ENCODE results near the gene GJB2. TPM values are rescaled to one million over a fixed set of nuclear protein-coding genes. Genes with fewer than 3 reads are reported as not detected.

Gene GJB2
- total RNA-seq, 1 donor from 2014 or later, result not detected

DNA sequence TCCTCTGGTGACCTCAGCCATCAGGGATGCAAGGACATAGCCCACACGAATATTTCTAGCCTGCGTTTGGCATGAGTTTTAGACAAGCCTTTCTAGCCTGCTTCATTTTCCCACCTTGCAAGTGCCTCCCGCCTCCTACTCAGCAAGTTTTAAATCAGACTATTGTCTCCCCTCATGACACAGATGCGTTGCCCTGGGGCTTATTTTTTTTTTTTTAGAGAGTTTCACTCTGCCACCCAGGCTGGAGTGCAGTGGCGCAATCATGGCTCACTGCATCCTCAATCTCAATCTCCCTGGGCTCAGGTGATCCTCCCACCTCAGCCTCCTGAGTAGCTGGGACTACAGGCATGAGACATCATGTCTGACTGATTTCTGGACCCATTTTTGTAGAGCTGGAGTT, 14.6 kb downstream of the GJB2 start:
- H3K36me3 Mint-ChIP-seq (ENCODE audit: low read depth), result no peaks in the 10 kb centered on the region
- no peak for DNase-seq (ENCODE audit: low read depth, low spot score)
- H3K4me1 Mint-ChIP-seq, result peaks cover 20% of the 10 kb centered on the region
- no peak overlapping the region for H3K4me3 Mint-ChIP-seq
- no peaks in the 10 kb centered on the region for H3K9me3 Mint-ChIP-seq
- H3K27ac Mint-ChIP-seq (ENCODE audit: unreplicated experiment), result no peak overlapping the region
- peaks cover 37% of the 10 kb centered on the region for H3K27me3 Mint-ChIP-seq (ENCODE audit: low read depth)
- TF ChIP-seq, protein P1, sequence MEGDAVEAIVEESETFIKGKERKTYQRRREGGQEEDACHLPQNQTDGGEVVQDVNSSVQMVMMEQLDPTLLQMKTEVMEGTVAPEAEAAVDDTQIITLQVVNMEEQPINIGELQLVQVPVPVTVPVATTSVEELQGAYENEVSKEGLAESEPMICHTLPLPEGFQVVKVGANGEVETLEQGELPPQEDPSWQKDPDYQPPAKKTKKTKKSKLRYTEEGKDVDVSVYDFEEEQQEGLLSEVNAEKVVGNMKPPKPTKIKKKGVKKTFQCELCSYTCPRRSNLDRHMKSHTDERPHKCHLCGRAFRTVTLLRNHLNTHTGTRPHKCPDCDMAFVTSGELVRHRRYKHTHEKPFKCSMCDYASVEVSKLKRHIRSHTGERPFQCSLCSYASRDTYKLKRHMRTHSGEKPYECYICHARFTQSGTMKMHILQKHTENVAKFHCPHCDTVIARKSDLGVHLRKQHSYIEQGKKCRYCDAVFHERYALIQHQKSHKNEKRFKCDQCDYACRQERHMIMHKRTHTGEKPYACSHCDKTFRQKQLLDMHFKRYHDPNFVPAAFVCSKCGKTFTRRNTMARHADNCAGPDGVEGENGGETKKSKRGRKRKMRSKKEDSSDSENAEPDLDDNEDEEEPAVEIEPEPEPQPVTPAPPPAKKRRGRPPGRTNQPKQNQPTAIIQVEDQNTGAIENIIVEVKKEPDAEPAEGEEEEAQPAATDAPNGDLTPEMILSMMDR (conservative IDR thresholded peaks at IDR 0.05), result no peak

DNA sequence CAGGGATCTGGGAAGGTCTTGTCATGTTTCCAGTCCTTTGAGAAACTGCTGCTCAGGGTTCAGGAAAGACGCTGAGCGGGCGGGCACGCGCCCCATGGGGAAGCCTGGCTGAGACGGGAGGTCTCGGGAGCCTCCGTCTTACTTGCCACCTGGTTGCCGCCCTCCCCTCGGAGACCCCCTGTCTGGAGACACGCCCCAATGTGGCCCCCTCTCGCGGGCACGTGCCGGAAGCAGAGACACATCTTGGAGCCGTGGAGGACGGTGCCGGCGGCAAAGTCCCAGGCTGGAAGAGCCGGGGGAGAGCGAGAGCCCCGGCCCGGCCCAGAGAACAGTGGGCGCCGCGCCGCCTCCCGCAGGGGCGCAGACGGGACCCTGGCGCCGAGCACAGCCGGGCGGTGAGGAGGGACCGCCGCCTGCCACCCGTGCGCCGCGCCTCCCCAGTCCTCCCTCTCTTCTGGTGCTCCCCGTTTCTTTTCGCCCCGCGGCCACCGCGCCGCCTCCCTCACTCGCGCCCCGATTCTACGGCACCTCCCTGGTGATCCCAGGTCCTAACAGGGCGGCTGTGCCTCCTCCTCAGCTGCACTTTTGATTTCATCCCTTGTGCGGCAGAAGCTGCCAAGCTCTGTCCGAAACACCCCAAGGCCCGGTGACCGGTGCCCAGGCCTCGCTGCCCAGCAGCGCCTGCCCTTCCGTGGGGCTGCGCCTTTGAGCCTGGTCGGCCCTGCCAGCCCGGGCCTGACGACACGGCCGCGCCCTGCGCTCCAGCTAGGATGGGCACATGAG, 15.5 kb downstream of the GJB2 start:
- no peak overlapping the region for H3K4me3 Mint-ChIP-seq
- H3K4me1 Mint-ChIP-seq, result peaks cover 19% of the 10 kb centered on the region
- peaks cover 41% of the 10 kb centered on the region for H3K27me3 Mint-ChIP-seq (ENCODE audit: low read depth)
- H3K36me3 Mint-ChIP-seq (ENCODE audit: low read depth), result no peaks in the 10 kb centered on the region
- H3K9me3 Mint-ChIP-seq, result no peaks in the 10 kb centered on the region
- DNase-seq (ENCODE audit: low read depth, low spot score), result no peak
- TF ChIP-seq, protein P1 (conservative IDR thresholded peaks at IDR 0.05), result no peak
- H3K27ac Mint-ChIP-seq (ENCODE audit: unreplicated experiment), result no peak overlapping the region

DNA sequence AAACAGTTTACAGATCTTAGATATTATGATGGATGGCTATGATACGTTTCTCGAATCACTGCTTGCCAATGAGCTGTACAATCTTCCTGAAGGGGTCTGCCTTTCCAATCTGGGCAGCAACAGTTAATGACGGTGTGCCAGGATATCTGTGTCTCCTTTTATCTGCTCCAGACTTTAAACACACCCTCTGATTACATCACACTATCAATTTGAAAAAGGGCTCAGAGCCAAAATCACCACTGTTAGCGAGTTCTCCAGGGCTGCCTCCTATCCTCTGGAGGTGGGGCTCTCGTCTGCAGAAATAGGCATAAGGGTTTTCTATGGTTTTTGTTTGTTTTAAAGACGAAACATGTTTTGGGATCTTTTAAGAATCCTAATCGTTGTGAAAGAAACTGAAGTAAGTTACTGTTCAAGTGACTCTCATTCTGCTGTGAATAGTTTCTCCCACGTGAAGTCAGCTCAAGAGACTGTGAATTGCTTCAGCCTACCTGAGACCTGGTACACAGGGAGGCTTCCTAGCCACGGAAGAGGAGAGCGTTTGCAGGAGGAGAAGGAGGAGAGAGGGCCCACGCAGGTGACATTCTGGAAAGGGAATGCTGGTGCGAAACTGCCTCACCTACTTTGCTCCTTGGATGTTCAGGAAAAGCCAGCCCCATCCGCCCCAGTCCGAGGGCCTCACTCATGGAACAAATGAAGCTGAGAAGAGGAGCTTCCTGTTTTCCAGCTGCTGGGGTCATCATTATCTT, 16.7 kb downstream of the GJB2 start:
- H3K27ac Mint-ChIP-seq (ENCODE audit: unreplicated experiment), result no peak overlapping the region
- TF ChIP-seq, protein P1 (conservative IDR thresholded peaks at IDR 0.05), result no peak
- DNase-seq (ENCODE audit: low read depth, low spot score), result no peak
- H3K9me3 Mint-ChIP-seq, result no peaks in the 10 kb centered on the region
- peaks cover 45% of the 10 kb centered on the region for H3K27me3 Mint-ChIP-seq (ENCODE audit: low read depth)
- H3K4me1 Mint-ChIP-seq, result peaks cover 17% of the 10 kb centered on the region
- H3K4me3 Mint-ChIP-seq, result no peak overlapping the region
- no peaks in the 10 kb centered on the region for H3K36me3 Mint-ChIP-seq (ENCODE audit: low read depth)

DNA sequence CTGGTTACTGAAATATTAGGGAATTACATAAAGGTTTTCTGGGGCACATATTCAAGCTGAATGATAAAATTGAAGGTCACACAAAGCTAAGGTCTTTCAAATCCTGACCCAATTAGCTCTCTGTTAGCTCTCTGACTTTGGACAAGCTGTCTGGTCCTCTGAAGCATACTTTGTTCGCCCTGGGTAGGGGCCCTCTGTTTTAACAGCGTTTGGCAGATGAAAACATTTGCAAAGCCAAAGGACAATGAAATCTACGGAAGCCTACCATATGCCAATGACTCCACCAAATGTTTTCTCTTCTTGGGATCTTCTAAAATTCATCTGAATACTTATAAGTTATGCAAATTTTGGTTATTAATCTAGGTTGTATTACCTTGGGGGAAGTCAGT, 17.3 kb downstream of the GJB2 start:
- Mint-ChIP-seq H3K27ac (ENCODE audit: unreplicated experiment) (no peak overlapping the region), H3K9me3 (no peaks in the 10 kb centered on the region), H3K36me3 (ENCODE audit: low read depth) (no peaks in the 10 kb centered on the region), H3K4me1 (peaks cover 17% of the 10 kb centered on the region), H3K4me3 (no peak overlapping the region), H3K27me3 (ENCODE audit: low read depth) (peaks cover 51% of the 10 kb centered on the region)
- no peak for DNase-seq (ENCODE audit: low read depth, low spot score)
- TF ChIP-seq, protein P1 (conservative IDR thresholded peaks at IDR 0.05), result no peak

DNA sequence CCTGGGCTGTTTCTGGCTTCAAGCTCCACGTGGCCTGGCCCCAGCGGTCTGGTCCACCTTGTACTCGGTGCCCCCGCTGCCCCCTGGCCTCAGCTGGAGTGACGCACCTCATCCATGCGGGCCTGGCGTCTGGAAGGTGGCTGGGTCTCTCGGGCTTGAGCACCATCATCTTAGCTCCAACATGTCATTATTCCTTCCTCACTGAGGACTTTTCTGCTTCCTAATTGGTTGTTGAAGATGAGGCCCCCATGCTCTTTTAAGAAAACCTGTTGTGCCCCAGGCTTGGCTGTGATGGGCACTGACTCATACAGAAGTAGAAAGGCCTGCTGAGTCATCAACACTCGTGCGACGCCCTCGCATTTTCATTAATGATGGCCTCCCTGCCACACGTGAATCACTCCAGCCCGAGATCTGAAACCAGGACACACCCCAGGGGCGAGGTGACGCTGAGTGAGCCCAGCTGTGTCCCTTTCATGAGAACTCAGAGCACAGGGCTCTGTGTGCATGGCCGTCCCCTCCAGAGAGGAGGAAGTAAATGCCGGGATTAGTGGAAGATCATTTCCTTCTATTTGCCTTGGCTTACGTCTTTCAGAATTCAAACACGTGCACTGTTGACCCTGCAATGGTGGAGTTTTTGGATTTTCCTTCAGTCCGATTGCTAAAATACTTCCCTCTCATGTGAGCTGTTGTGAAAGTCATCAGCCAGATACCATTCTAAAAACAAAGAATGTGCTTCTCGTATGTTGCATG, 17.9 kb downstream of the GJB2 start:
- Mint-ChIP-seq H3K36me3 (ENCODE audit: low read depth) (no peaks in the 10 kb centered on the region), H3K9me3 (no peaks in the 10 kb centered on the region), H3K27me3 (ENCODE audit: low read depth) (peaks cover 52% of the 10 kb centered on the region), H3K4me3 (no peak overlapping the region), H3K4me1 (peaks cover 17% of the 10 kb centered on the region), H3K27ac (ENCODE audit: unreplicated experiment) (no peak overlapping the region)
- TF ChIP-seq, protein P1 (conservative IDR thresholded peaks at IDR 0.05), result no peak
- DNase-seq (ENCODE audit: low read depth, low spot score), result no peak

All from neural crest cell (in vitro differentiated cells).